GM12892 (cell line): Measurements from ENCODE around the gene ZG16.

Source experiments
- DNase-seq: peaks from one replicate; pipeline ENCODE4 v3.0.0; 2011; ENCODE audit not compliant: insufficient read length
- FAIRE-seq: peaks from 2 replicates; lab custom pipeline; 2011; peaks lifted over from hg19 to GRCh38; lab: Jason Lieb, UNC
- POLR2A ChIP-seq: IDR thresholded peaks from 2 replicates; pipeline ENCODE4 v1.6.1; 2011; ENCODE audit warnings: low read depth, low read length, control low read depth
- POLR2AphosphoS5 ChIP-seq: IDR thresholded peaks from 2 replicates; pipeline ENCODE4 v1.6.1; 2011; ENCODE audit warnings: low read depth, low read length, control low read depth
- TAF1 ChIP-seq: IDR thresholded peaks from 2 replicates; pipeline ENCODE4 v1.6.1; 2011; ENCODE audit warnings: low read depth, mild to moderate bottlenecking, control low read depth, low read length, borderline replicate concordance

The ZG16 gene

DNA sequence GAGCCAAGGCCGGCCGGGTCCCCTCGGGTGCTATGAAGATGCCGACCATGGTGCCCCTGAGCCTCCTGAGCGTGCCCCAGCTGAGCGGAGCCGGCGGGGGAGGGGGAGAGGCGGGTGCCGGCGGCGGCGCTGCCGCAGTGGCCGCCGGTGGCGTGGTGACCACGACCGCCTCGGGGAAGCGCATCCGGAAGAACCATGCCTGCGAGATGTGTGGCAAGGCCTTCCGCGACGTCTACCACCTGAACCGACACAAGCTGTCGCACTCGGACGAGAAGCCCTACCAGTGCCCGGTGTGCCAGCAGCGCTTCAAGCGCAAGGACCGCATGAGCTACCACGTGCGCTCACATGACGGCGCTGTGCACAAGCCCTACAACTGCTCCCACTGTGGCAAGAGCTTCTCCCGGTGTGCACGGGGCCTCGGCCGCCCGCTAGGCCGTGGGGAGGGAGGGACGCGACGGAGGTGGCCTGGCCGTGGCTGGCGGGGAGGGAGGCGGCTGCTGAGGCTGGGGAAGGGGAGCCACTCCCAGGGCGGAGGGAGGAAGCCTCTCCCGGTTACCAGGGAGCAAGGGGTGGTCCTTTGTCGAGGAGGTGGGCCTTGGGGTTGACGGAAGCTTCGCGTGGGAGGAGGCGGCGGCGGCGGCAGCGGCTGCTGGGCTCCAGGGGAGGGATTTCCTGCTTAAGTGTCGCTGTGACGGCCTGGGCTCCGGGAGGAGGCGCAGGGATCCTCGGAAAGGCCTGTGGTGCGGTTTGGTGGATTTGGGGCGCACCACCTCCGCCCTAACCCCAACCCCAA lies 29.6 kb downstream of the ZG16 start:
- DNase-seq: no peak
- FAIRE-seq: peak; percentile 92
- no peak for TF ChIP-seq TAF1
- peak; percentile 84 for TF ChIP-seq POLR2AphosphoS5
- TF ChIP-seq POLR2A: peak; percentile 69; the same call in 1 of the 2 replicates

DNA sequence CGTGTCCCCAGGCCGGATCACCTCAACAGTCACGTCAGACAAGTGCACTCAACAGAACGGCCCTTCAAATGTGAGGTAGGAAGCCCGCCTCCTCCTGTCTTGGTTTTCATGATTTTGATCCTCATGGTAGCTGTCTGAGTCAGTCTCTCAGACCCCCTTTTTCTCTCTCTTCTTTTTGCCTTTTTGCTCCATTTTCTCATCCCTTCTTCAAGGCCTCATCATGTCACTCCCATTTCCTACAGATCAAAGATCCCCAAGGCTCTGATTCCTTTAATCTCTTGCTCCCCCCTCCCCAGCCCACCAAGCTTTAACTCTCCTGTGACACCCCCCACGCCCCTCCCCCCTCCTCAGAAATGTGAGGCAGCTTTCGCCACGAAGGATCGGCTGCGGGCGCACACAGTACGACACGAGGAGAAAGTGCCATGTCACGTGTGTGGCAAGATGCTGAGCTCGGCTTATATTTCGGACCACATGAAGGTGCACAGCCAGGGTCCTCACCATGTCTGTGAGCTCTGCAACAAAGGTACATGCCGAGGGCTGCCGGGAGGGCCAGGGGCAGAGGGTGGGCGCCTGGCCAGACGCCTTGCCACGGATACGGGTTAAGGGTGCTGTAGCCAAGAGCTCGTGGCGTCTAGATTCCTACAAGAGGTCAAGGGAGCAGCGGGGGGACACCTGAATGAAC lies 30.3 kb downstream of the ZG16 start:
- DNase-seq: no peak
- no peak for TF ChIP-seq TAF1
- TF ChIP-seq POLR2AphosphoS5: no peak
- TF ChIP-seq POLR2A: no peak
- FAIRE-seq: no peak

GRCh38 chr16:29809031-29809747 lies 31.1 kb downstream of the ZG16 start:
- DNase-seq (no peak), FAIRE-seq (no peak)
- no peak for TF ChIP-seq TAF1
- TF ChIP-seq POLR2AphosphoS5: no peak
- TF ChIP-seq POLR2A: no peak

DNA sequence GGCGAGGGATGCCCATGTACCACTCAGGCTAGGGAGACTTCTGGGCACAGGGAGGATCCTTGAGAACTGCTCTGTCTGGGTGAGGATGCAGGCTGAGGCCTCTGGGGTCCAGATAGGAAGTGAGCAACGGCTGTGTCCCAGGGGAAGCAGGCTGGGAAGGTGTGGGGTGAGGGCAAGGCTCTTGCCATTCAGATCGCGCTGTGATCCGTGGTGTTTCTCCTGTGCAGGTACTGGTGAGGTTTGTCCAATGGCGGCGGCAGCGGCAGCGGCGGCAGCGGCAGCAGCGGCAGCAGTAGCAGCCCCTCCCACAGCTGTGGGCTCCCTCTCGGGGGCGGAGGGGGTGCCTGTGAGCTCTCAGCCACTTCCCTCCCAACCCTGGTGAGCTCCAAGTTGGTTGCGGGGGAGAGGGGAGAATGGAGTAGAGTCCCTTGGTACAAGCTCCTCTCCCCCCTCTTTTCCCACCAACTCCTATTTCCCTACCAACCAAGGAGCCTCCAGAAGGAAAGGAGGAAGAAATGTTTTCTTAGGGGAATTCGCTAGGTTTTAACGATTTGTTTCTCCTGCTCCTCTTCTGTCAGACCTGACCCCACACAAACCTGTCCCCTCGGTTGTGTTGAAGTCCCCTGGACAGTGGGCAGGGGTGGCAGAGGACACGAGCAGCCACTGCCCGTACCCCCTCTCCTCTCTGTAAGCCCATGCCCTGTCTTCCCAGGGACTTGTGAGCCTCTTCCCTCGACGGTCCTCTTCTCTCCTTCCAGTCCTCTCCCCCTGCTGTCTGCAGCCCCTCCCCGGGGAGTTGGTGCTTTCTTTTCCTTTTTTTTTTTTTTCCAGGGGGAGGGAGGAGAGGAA lies 32.0 kb downstream of the ZG16 start:
- DNase-seq (no peak), FAIRE-seq (no peak)
- TF ChIP-seq POLR2AphosphoS5 (peak; percentile 46; the same call in 1 of the 2 replicates), POLR2A (no peak; the same call in 1 of the 2 replicates), TAF1 (no peak)

DNA sequence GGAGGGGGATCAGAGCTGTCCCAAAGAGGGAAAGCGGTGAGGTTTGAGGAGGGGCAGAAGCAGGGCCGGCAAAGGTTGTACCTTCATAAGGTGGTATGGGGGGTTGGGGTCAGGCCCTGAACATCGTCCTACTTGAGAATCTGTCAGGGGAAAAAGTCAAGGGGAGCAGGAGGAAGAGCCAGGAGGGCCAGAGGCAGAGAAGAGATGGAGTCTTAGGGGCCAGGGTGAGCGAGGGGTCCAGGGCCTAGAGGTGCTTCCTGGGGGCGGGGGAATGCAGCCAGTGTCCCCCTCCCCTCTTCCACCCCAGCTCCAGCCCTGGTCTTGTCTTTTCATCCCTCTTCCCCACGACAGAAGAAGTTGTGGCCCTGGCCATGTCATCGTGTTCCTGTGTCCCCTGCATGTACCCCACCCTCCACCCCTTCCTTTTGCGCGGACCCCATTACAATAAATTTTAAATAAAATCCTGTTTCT lies 32.7 kb downstream of the ZG16 start:
- no peak for FAIRE-seq
- DNase-seq: no peak
- TF ChIP-seq POLR2AphosphoS5 (no peak), POLR2A (no peak), TAF1 (no peak)

GRCh38 chr16:29811170-29811895 lies 33.3 kb downstream of the ZG16 start:
- DNase-seq: peak; percentile 83
- FAIRE-seq: peak; percentile 99
- TF ChIP-seq TAF1 (no peak), POLR2AphosphoS5 (peak; percentile 68), POLR2A (peak; percentile 64; the same call in 1 of the 2 replicates)

- no peak for TF ChIP-seq POLR2AphosphoS5
- TF ChIP-seq TAF1: no peak
- no peak for TF ChIP-seq POLR2A
- no peak for DNase-seq
- no peak for FAIRE-seq
Measured at GRCh38 chr16:29811896-29812665, 34.0 kb downstream of the ZG16 start, which contains the start of gene PRRT2. TSS of gene PRRT2 (plus strand) at chr16:29812193. CDS start at chr16:29813055, 862 bp downstream.

GRCh38 chr16:29812754-29813643 lies 34.9 kb downstream of the ZG16 start:
- no peak for DNase-seq
- TF ChIP-seq TAF1: no peak
- no peak for TF ChIP-seq POLR2AphosphoS5
- no peak for TF ChIP-seq POLR2A
- FAIRE-seq: no peak
